ENCODE measurements around the gene FN1. TPM values are rescaled to one million over a fixed set of nuclear protein-coding genes. Genes with fewer than 3 reads are reported as not detected.

FN1 gene
- total RNA-seq, 1 donor from 2014 or later = 2,584 TPM

DNA sequence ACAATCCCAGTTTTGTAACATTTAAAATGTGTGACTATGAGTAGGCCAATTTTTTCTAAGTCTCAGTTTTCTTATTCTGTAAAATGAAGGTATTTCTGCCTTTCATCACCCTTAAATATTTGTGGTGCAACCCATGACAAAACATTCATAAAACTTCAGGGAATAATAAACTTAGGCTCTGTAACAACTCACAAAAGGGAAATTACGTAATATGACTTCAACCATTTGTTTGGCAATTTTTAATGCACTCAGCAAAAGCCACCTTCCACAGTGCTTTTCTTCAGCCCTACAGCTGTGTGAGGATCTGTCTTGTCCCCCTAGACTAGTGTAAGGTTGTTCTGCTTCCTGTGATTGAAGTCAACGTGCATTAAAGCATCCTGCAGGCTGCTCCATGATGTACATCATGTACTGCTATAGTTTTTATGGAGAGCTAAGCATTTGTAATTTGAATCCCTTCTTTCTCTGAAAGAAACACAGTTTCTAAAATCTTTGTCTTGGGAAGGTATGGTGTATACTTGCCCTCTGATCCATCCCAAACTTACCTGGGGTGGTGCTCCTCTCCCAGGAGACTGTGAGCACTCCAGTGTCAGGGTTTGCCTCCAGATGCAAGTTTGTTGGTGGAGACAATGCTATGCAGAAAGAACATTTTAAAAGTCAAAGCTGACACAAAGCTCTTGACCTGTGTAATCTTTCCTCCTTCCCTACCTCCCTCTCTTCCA, 39.1 kb downstream of the FN1 start:
- DNase-seq (ENCODE audit: low read depth) = no peak
- TF ChIP-seq, protein P1, sequence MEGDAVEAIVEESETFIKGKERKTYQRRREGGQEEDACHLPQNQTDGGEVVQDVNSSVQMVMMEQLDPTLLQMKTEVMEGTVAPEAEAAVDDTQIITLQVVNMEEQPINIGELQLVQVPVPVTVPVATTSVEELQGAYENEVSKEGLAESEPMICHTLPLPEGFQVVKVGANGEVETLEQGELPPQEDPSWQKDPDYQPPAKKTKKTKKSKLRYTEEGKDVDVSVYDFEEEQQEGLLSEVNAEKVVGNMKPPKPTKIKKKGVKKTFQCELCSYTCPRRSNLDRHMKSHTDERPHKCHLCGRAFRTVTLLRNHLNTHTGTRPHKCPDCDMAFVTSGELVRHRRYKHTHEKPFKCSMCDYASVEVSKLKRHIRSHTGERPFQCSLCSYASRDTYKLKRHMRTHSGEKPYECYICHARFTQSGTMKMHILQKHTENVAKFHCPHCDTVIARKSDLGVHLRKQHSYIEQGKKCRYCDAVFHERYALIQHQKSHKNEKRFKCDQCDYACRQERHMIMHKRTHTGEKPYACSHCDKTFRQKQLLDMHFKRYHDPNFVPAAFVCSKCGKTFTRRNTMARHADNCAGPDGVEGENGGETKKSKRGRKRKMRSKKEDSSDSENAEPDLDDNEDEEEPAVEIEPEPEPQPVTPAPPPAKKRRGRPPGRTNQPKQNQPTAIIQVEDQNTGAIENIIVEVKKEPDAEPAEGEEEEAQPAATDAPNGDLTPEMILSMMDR (IDR thresholded peaks at IDR 0.05; ENCODE audit: insufficient read depth, low read length, poor library complexity, severe bottlenecking) = no peak
- H3K36me3 ChIP-seq (ENCODE audit: control insufficient read depth, insufficient read depth, low read length) = peaks cover 9% of the 10 kb centered on the region

GRCh38 chr2:215395687-215396460, 40.0 kb downstream of the FN1 start:
- DNase-seq (ENCODE audit: low read depth) = no peak
- Histone ChIP-seq H3K4me3 (ENCODE audit: low read depth, low read length) (no peak overlapping the region), H3K36me3 (ENCODE audit: control insufficient read depth, insufficient read depth, low read length) (peaks cover 9% of the 10 kb centered on the region), H3K27me3 (ENCODE audit: control insufficient read depth, insufficient read depth, low read length) (no peaks in the 10 kb centered on the region)
- TF ChIP-seq, protein P1 (IDR thresholded peaks at IDR 0.05; ENCODE audit: insufficient read depth, low read length, poor library complexity, severe bottlenecking) = no peak

More for the DNA sequence above, 39.1 kb downstream of the FN1 start:
- no peak overlapping the region for H3K4me3 ChIP-seq (ENCODE audit: low read depth, low read length)
- no peaks in the 10 kb centered on the region for H3K27me3 ChIP-seq (ENCODE audit: control insufficient read depth, insufficient read depth, low read length)

- H3K4me3 ChIP-seq (ENCODE audit: low read depth, low read length) = no peak overlapping the region
- no peak for DNase-seq (ENCODE audit: low read depth)
- TF ChIP-seq, protein P1 (IDR thresholded peaks at IDR 0.05; ENCODE audit: insufficient read depth, low read length, poor library complexity, severe bottlenecking) = no peak
- H3K36me3 ChIP-seq (ENCODE audit: control insufficient read depth, insufficient read depth, low read length) = peaks cover 10% of the 10 kb centered on the region
- no peaks in the 10 kb centered on the region for H3K27me3 ChIP-seq (ENCODE audit: control insufficient read depth, insufficient read depth, low read length)
Observed at GRCh38 chr2:215394102-215394805, 41.6 kb downstream of the FN1 start.

- TF ChIP-seq, protein P1 (IDR thresholded peaks at IDR 0.05; ENCODE audit: insufficient read depth, low read length, poor library complexity, severe bottlenecking) = no peak
- peaks cover 10% of the 10 kb centered on the region for H3K36me3 ChIP-seq (ENCODE audit: control insufficient read depth, insufficient read depth, low read length)
- no peaks in the 10 kb centered on the region for H3K27me3 ChIP-seq (ENCODE audit: control insufficient read depth, insufficient read depth, low read length)
- H3K4me3 ChIP-seq (ENCODE audit: low read depth, low read length) = no peak overlapping the region
- no peak for DNase-seq (ENCODE audit: low read depth)
Observed at GRCh38 chr2:215392687-215393270, 43.1 kb downstream of the FN1 start.

DNA sequence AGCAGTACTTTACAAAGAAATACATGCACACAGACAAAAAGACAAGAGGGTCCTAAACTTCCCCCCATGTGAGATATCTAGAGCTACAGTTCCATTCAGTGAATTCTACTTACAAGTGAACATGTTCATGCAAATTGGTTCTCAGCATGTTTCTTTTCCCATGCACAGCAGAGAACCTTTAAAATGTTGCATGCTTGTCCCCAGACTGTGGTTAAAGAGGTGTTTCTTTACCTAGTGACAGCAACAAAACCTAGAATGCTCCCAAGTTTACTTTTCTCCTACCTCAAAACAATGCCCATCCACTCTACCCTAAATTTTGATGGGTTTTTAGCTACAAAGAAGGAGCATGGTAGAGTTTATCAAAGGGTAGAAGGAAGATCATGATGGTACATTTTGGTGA, 43.7 kb downstream of the FN1 start:
- TF ChIP-seq, protein P1 (IDR thresholded peaks at IDR 0.05; ENCODE audit: insufficient read depth, low read length, poor library complexity, severe bottlenecking) = no peak
- peaks cover 8% of the 10 kb centered on the region for H3K36me3 ChIP-seq (ENCODE audit: control insufficient read depth, insufficient read depth, low read length)

More for the DNA sequence above, 43.7 kb downstream of the FN1 start:
- no peaks in the 10 kb centered on the region for H3K27me3 ChIP-seq (ENCODE audit: control insufficient read depth, insufficient read depth, low read length)
- no peak overlapping the region for H3K4me3 ChIP-seq (ENCODE audit: low read depth, low read length)
- no peak for DNase-seq (ENCODE audit: low read depth)

All from kidney epithelial cell (primary cell).